Prostate gland (tissue), 2 donors: Measurements from ENCODE around the gene MAP4. TPM values are rescaled to one million over a fixed set of nuclear protein-coding genes. Genes with fewer than 3 reads are reported as not detected.

Source experiments
- DNase-seq: peaks from one replicate; pipeline ENCODE4 v3.0.0-alpha.2; 2019; ENCODE audit warnings: low spot score
- H3K27ac ChIP-seq, 2 donors: fragments of 200-600 bp; sonication (generic); 2 replicates each; pipeline ENCODE4 v1.5.1; 2017 to 2019
- H3K27me3 ChIP-seq: fragments of 200-600 bp; sonication (generic); replicated peaks from 2 replicates; pipeline ENCODE4 v1.5.1; 2019; ENCODE audit not compliant: insufficient read depth
- H3K36me3 ChIP-seq, 2 donors: fragments of 200-600 bp; sonication (generic); 1 replicate in 1 of 2; 2 replicates in 1 of 2; pipeline versions ENCODE4 v1.5.1 to v1.8.1; 2017 to 2019
- H3K4me1 ChIP-seq: fragments of 200-600 bp; sonication (generic); replicated peaks from 2 replicates; pipeline ENCODE4 v1.5.1; 2019
- H3K4me3 ChIP-seq, 2 donors: fragments of 200-600 bp; sonication (generic); 2 replicates each; pipeline ENCODE4 v1.5.1; 2017 to 2019
- H3K9me3 ChIP-seq: fragments of 200-600 bp; sonication (generic); 2 replicates; pipeline ENCODE4 v1.5.1; 2017
- POLR2A ChIP-seq: fragments of 450-650 bp; IDR thresholded peaks from one replicate; pipeline ENCODE4 v1.6.1; 2016; ENCODE audit warnings: antibody characterized with exemption, mild to moderate bottlenecking
- POLR2AphosphoS5 ChIP-seq: sonication (generic); formaldehyde crosslinking; IDR thresholded peaks from one replicate; pipeline ENCODE4 v1.6.1; 2017; ENCODE audit warnings: antibody characterized with exemption
- WGBS: methylation state at CpG from one replicate; pipeline ENCODE4 v1.1.5; 2018; 5-methylcytosine and 5-hydroxymethylcytosine counted together
- intact Hi-C: fragments of 100-400 bp; cut with DNase I; formaldehyde crosslinking; loops from one replicate; pipeline ENCODE4 v1.14.2; 2022
- total RNA-seq, 2 donors: library from RNA; depleted of rRNA; stranded (reverse); fragments of >200 nt; gene quantifications; one replicate each; pipeline ENCODE4 v1.1.0, GENCODE V29; 2016
- TF ChIP-seq, protein P1 (sequence below), 4 experiments: fragments of 200-600 bp in 2 of 4; fragments of 450-650 bp in 2 of 4; sonication (generic) in 2 of 4; IDR thresholded peaks; 1 replicate in 3 of 4; 2 replicates in 1 of 4; pipeline ENCODE4 v1.5.1; 2016 to 2019; ENCODE audit warnings: antibody characterized with exemption in 4 of 4, mild to moderate bottlenecking in 2 of 4, moderate library complexity in 2 of 4

The MAP4 gene
- total RNA-seq, 2 donors from 2014 or later: 74.3 to 230 TPM

- no peak overlapping the region for H3K4me3 ChIP-seq
- peaks cover 18 to 44% of the 10 kb centered on the region in 2 donors for H3K36me3 ChIP-seq
- H3K27me3 ChIP-seq: no peaks in the 10 kb centered on the region
- no peak overlapping the region for H3K27ac ChIP-seq
- no peak for DNase-seq
- intact Hi-C loops: no loop called here
- no peaks in the 10 kb centered on the region for H3K9me3 ChIP-seq
- WGBS: 64% methylated on average over 14 of the region's 14 CpGs
- no peaks in the 10 kb centered on the region for H3K4me1 ChIP-seq
- TF ChIP-seq, protein P1, sequence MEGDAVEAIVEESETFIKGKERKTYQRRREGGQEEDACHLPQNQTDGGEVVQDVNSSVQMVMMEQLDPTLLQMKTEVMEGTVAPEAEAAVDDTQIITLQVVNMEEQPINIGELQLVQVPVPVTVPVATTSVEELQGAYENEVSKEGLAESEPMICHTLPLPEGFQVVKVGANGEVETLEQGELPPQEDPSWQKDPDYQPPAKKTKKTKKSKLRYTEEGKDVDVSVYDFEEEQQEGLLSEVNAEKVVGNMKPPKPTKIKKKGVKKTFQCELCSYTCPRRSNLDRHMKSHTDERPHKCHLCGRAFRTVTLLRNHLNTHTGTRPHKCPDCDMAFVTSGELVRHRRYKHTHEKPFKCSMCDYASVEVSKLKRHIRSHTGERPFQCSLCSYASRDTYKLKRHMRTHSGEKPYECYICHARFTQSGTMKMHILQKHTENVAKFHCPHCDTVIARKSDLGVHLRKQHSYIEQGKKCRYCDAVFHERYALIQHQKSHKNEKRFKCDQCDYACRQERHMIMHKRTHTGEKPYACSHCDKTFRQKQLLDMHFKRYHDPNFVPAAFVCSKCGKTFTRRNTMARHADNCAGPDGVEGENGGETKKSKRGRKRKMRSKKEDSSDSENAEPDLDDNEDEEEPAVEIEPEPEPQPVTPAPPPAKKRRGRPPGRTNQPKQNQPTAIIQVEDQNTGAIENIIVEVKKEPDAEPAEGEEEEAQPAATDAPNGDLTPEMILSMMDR (IDR thresholded peaks at IDR 0.05): no peak
- TF ChIP-seq POLR2AphosphoS5 (no peak), POLR2A (no peak)
Observed at GRCh38 chr3:47850564-47851410, 165.4 kb downstream of the MAP4 start.

GRCh38 chr3:47849699-47850563, 166.3 kb downstream of the MAP4 start:
- intact Hi-C loops: no loop called here
- H3K9me3 ChIP-seq: no peaks in the 10 kb centered on the region
- 79% methylated on average over 22 of the region's 35 CpGs for WGBS

DNA sequence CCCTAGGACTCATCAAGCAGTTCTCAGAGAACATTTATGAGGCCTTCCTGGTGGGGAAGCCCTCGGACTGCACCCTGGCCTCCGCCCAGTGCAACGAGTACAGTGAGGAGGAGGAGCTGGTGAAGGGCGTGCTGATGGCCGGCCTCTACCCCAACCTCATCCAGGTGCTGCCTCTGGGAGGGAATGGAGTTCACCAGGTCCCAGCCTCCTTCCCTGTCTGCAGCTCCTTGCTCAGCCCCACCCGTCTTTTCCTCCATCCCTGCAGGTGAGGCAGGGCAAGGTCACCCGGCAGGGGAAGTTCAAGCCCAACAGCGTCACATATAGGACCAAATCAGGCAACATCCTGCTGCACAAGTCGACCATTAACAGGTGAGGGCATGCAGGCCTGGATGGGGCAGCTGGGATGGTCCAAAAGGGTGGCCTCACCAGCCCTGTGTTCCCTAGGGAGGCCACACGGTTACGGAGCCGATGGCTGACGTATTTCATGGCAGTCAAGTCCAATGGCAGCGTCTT, 167.0 kb downstream of the MAP4 start:
- Histone ChIP-seq H3K4me1 (no peaks in the 10 kb centered on the region), H3K9me3 (no peaks in the 10 kb centered on the region), H3K4me3 (no peak overlapping the region), H3K27ac (no peak overlapping the region), H3K36me3 (peaks cover 18 to 36% of the 10 kb centered on the region in 2 donors), H3K27me3 (no peaks in the 10 kb centered on the region)
- TF ChIP-seq, protein P1 (IDR thresholded peaks at IDR 0.05): no peak
- TF ChIP-seq POLR2A (no peak), POLR2AphosphoS5 (no peak)
- no peak for DNase-seq
- WGBS: 68% methylated on average over 9 of the region's 14 CpGs
- intact Hi-C loops: no loop called here

More at GRCh38 chr3:47849699-47850563, 166.3 kb downstream of the MAP4 start:
- no peak for DNase-seq
- TF ChIP-seq, protein P1 (IDR thresholded peaks at IDR 0.05): peak in 2 of 4 experiments; percentile 31 to 32
- no peak for TF ChIP-seq POLR2AphosphoS5
- TF ChIP-seq POLR2A: no peak
- no peaks in the 10 kb centered on the region for H3K27me3 ChIP-seq
- peaks cover 18 to 36% of the 10 kb centered on the region in 2 donors for H3K36me3 ChIP-seq
- no peak overlapping the region for H3K27ac ChIP-seq
- H3K4me3 ChIP-seq: no peak overlapping the region
- H3K4me1 ChIP-seq: no peaks in the 10 kb centered on the region

- TF ChIP-seq, protein P1 (IDR thresholded peaks at IDR 0.05): no peak
- TF ChIP-seq POLR2AphosphoS5 (no peak), POLR2A (no peak)
- intact Hi-C loops: no loop called here
Observed at GRCh38 chr3:47848599-47849117, 167.6 kb downstream of the MAP4 start.

More at GRCh38 chr3:47848599-47849117, 167.6 kb downstream of the MAP4 start:
- WGBS: 83% methylated on average over 22 of the region's 23 CpGs
- Histone ChIP-seq H3K4me3 (no peak overlapping the region), H3K9me3 (no peaks in the 10 kb centered on the region), H3K36me3 (peaks cover 18 to 37% of the 10 kb centered on the region in 2 donors), H3K4me1 (no peaks in the 10 kb centered on the region), H3K27ac (no peak overlapping the region), H3K27me3 (no peaks in the 10 kb centered on the region)
- no peak for DNase-seq
